Fibroblast of skin of abdomen (primary cell): ENCODE data around the gene CMSS1.

Source experiments
- DNase-seq: peaks from one replicate; pipeline ENCODE4 v3.0.0-alpha.2; 2013

The CMSS1 gene

DNA sequence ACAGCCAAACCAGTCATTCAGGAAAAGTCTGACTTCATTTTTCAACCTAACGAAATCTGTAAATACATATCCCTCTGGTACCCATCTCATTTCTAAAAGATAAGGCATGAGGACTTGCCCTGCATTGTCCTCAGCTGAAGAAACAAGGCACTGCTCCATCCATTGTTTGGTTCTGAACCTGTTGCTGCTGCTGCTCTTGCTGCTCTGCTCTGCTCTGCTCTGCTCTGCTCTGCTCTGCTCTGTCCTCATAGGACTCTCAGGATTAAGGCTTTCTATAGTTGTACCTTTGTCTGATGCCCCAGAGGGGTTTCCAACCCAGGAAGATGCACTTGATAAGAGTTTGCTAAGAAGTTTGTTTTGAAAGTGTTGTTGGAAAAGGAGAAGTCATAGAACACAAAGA, 38.2 kb downstream of the CMSS1 start:
- no peak for DNase-seq

DNA sequence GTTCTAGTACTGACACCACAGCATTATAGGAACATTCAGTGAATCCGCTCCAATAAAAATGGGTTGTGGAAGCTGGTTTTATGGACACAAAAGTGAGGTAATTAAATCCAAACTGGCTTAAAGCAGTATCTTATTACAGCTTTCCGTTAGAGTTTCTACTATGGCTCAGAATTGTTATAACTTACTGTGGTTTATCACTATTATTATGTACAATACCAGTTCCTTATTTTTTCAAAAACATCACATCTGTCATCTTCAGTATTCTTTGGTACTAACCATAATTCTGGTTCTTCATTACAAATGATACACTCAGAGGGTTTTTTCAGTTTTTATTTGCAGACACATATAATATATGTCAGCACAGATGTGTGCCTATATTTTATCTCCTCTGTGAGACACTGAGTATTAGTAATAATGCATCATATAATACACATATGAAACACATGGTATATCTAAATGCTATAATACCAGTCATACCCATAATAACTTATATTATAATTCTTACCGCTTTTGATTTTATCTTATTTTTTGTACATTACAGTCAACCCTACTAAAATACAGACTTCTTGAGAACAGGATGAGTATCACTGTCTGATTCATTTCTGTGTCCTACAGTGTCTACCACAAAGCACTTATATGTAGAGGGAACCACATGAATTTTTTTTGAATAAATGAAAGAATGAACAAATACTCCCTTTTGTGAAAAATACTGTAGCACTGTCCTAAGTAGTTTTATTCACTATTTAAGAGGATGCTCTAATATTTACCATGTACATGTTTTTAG, 39.0 kb downstream of the CMSS1 start:
- no peak for DNase-seq

DNA sequence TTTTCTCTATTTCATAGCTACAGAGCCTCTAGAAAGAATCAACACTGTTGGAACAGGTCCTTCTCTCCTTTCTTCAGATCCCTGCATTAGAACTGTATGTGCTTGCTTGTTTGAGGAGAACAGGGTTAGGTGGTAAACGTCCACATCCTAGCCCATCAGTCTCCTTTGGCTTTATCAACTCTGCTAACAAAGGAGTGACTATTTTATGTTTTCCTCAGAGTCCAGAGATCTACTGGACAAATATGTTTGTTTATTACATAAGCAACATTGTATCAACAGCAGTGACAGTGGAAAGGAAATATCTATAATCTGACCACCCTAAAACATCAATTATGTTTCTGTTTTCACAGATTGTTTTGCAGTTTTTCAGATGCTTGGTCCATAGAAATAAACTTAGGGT, 39.6 kb downstream of the CMSS1 start:
- no peak for DNase-seq

DNA sequence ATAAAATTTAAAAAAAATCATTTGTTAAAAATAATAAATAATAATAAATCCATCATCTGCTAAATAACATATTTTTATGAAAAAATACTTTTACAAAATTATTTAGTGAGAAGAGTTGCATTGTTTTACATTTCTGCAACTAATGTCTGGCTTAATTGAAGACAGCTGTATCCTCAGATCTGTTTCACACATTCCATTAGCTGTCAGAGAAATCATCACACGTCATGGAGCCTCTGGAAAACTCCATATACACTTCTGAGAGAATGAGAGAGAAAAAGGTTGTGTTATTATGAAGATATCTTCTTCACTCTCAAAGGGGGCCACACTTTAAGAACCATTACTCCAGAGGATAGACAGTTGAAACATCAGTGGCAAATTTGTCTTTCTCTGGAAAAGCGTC, 40.8 kb downstream of the CMSS1 start:
- DNase-seq = peak; percentile 70

DNA sequence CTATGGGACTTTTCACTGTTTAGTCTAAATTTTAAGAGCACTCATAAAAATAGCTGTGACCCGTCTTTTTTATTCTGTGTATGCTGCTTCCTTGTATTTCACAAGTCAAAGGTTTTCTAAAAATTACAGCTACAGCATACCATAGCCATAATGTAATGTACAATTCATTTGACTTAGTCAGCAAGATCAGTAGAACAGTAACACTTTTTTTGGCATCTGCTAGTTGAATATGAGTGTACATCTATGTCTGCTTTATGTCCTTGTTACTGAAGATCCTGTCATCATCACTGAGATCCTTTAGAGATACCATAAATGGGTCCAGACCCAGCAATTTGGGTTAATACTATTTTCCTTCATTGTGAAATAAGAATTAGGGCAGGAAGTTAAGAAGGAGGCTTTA, 42.2 kb downstream of the CMSS1 start:
- DNase-seq = peak; percentile 98

- DNase-seq = no peak
These were observed 43.6 kb downstream of the CMSS1 start for GRCh38 chr3:99861216-99861615.

DNA sequence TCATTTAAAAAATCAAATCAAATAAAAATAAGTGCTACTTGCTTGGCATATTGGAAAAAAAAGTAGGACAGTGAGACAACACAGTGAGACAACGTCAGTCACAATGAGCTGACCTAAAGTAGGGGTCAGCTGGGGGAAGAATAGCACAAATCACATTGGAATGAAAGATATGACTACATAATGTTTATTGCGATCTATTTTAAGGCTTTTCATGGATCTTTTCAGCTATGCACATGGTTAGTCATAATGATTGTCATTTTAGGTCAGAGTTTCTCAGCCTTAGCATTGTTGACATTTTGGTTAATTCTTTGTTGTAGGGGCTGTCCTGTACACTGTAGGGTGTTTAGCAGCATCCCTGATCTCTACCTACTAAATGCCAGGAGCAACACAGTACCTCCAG, 44.5 kb downstream of the CMSS1 start:
- DNase-seq = peak; percentile 80

GRCh38 chr3:99863002-99863401, 45.3 kb downstream of the CMSS1 start:
- no peak for DNase-seq

DNA sequence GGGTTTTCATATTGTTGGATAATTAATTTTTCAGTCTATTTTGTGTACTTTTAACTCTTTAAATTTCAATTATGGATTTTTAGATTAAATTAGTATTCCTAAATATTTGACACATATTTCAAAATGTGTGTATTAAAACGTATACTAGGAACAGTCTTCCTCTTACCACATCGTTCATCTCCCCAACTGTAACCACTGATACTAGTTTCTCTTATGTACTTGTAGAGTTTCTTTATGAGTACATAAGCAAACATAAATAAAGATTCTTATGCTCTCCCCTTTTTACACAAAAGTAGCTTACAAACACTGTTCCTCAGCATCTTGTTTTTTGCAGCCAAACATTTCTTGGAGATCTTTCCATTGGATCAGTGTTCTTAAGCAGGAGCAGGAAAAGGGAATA, 45.9 kb downstream of the CMSS1 start:
- no peak for DNase-seq

- no peak for DNase-seq
These were observed 46.6 kb downstream of the CMSS1 start for GRCh38 chr3:99864289-99864688.

DNA sequence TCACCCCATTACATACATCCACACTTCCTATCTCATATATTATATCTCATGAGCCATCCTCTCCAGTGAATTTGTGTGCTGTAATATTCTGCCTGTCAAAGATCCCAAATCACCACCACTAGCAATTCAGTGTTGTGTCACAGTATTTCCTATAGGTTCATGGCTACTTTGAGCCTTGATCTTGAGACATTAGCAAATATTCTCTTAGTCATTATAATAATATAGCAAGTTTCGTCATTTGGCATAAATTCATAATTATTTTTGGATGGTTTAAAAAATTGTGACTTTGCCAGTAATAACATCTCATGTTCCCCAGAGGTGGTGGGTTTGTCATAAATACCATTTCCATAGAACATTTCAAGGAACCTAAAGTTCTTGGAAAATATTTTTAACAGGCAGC, 47.7 kb downstream of the CMSS1 start:
- peak; percentile 42 for DNase-seq

DNA sequence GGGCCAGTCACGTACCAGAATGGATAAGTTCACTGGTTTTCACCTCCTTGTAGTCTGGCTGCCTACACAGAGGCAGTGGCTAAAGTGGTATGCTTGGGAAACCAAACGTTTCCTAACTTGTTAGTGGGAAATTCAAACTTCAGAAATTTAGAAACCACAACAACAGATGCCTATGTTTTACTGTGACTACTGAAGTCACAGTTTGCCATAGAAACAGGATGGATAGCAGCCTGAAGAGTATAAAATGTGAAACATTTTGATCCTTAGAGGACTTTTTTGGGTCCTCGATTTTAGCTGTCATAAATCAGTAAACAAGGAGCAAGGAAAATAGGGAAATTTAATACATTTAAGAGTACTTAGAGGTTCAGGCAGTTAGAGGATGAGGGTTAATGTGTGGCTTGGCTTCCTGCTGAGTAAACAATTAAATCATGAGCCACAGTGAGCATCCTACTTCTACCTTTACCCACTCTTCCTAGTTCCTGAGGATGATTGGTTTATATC, 48.6 kb downstream of the CMSS1 start:
- peak; percentile 72 for DNase-seq

- no peak for DNase-seq
These were observed 50.1 kb downstream of the CMSS1 start for GRCh38 chr3:99867594-99868310.

DNA sequence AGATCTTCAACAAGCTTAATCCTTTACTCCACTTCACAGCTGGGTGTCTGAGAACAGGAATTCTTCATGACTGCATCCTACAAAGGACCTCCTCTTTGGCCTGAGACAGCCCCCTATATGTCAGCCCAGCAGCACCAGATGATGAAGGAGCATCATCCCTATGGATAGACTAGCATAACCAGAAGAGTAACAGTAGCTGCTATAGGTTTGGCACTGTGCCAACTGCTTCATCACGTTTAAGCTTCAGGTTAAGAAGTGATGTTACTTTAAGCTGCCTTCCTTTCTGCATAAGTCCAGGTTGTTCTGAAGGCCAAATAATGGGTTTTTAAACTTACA, 50.6 kb downstream of the CMSS1 start:
- peak; percentile 52 for DNase-seq

- no peak for DNase-seq
These were observed 52.0 kb downstream of the CMSS1 start for GRCh38 chr3:99869621-99870020.

DNA sequence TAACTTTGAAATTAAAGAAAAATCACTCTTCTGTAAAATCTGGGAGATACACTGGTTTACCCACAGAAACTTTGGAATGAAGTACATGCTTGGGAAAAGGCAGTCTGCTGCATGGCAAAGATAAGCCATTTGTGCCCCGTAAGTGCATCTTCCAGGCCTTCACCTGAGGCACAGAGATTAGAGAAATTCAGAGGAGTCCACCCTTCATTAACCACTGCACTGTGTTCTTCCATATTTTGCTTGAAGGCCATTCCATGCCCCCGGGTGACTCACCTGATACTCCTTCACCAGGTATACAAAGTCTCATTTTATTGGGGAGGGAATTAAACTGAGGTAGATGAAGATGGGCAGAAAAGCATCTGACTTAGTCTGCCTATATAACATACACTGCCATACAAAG, 53.0 kb downstream of the CMSS1 start:
- DNase-seq = no peak

DNA sequence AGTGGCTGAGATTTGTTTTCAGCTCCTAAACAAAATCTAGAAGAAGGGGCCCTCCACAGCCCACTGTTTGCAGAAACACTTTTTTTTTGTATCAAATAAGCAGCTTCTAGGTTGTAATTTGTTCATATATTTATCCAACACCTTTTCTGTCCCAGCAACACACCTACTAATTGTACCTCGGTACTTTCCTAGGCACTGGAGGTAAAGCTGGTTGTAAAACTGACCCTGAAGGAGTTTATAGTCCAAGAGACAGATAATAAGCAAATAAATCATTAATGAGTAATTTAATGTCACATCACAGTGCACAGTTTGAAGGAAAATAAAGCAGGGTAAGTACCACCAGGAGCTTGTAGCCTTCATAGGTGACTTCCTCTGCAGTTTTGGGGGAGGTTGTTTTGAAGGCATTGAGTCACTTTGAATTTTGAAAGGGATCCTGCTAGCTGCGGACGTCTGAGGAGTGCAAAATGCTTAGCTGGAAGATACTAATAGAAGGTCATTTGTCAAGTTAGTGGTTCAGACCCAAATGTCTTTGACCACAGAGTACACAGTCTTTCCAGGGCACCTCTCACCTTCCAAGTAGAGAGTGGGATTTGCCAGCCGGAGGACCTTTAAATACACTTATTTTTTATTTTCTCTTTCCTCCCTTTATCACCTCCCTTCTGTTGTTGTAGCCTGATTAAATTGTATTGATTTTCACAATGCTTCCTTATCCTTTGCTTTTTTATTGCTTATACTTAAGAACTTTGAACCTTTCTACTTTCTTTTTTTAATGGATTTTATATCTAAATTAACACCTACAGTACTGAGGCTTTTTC, 53.8 kb downstream of the CMSS1 start:
- DNase-seq = no peak

DNA sequence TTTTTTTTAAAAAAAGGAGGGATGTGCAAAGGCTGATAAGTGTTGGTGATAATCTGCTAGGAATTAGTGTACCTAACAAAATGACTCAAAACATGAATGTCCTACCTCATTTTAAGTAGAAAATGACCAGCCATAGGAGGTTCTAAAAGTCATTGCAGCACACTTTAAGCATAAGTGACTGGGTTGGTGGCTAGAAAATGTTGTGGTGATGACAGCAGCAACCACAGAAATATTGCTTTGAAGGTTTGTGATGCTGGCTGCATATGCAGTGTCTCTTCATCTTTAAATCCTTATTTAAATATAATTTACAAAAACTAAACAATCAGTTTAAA, 55.2 kb downstream of the CMSS1 start:
- no peak for DNase-seq

DNA sequence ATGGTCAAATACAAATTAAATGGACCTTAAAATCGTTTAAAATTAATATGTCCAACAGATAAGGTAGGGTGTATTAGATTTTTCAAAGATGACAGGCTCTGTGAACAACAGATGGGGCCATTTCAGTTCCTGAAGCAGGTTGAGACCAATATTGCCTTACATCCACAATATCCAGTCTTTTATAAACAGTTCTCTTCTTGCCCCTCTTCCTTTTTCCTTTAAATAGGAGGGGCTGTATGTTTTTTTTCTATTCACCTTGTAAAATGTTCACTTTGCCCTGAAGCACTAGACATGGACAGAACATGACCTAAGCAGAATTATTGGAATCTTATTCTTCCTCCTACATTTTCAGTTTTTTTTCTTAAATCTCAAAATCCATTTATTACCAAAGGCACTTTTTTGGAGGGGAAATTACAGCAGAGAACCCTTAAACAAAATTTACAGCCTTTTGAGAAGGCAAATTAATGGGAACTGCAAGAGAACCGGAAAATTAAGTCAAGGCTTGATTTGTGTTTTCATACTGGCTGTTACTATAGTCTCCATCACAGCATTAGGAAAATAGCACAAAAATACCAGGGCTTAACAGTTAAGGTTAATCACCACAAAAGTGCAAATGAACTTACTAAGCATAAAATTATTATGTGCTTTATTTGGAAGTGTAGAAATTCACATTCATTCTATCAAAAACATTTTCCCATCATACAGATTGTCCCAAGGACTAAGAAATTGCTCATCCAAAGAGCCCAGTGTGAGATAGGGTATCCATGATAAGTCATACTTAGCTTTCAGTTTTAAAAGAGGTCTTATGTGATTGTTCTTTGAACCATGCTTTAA, 55.8 kb downstream of the CMSS1 start:
- no peak for DNase-seq

GRCh38 chr3:99874237-99875002, 56.8 kb downstream of the CMSS1 start:
- no peak for DNase-seq

- DNase-seq = peak; percentile 71
These were observed 57.9 kb downstream of the CMSS1 start for GRCh38 chr3:99875581-99875928.
